Duodenal mucosa (tissue), 2 donors: ENCODE measurements around the gene LRRC58.
"Not testable (repeated sequence)": the region's sequence is repeated elsewhere in the genome, so short reads cannot be mapped to it uniquely, and the experiment has no call there.

Experiments used
- H3K27ac ChIP-seq: one replicate; pipeline ENCODE4 v1.7.0; 2013; ENCODE audit warnings: low read depth, low read length
- H3K27me3 ChIP-seq, 2 donors: one replicate each; pipeline ENCODE4 v1.7.0; 2013; ENCODE audit warnings: low read length in 2 of 2, control low read depth in 1 of 2; ENCODE audit not compliant: insufficient read depth in 2 of 2, control insufficient read depth in 1 of 2
- H3K36me3 ChIP-seq, 2 donors: one replicate each; pipeline ENCODE4 v1.7.0; 2013; ENCODE audit warnings: low read length in 2 of 2, control low read depth in 1 of 2; ENCODE audit not compliant: insufficient read depth in 2 of 2, control insufficient read depth in 1 of 2
- H3K4me1 ChIP-seq, 2 donors: one replicate each; pipeline ENCODE4 v1.7.0; 2013; ENCODE audit warnings: low read length in 2 of 2, control low read depth in 1 of 2; ENCODE audit not compliant: insufficient read depth in 2 of 2, control insufficient read depth in 1 of 2
- H3K4me3 ChIP-seq, 2 donors: one replicate each; pipeline ENCODE4 v1.7.0; 2013; ENCODE audit warnings: low read length in 2 of 2, low read depth in 1 of 2
- H3K9ac ChIP-seq, 2 donors: one replicate each; pipeline ENCODE4 v1.7.0; 2013; ENCODE audit warnings: low read length in 2 of 2, low read depth in 1 of 2
- H3K9me3 ChIP-seq, 2 donors: one replicate each; pipeline ENCODE4 v1.7.0; 2013; ENCODE audit warnings: low read length in 2 of 2, control low read depth in 1 of 2; ENCODE audit not compliant: control insufficient read depth in 1 of 2

Gene LRRC58

GRCh38 chr3:120344349-120344748 lies 4.8 kb downstream of the LRRC58 start:
- no peak overlapping the region for H3K27ac ChIP-seq
- H3K4me1 ChIP-seq: peaks cover 8 to 25% of the 10 kb centered on the region in 2 donors
- H3K27me3 ChIP-seq: no peaks in the 10 kb centered on the region

GRCh38 chr3:120341658-120342346 lies 7.4 kb downstream of the LRRC58 start:
- Histone ChIP-seq H3K9ac (no peak overlapping the region), H3K27me3 (no peaks in the 10 kb centered on the region), H3K36me3 (peaks cover 3 to 6% of the 10 kb centered on the region in 2 donors), H3K27ac (no peak overlapping the region), H3K4me3 (no peak overlapping the region), H3K4me1 (peaks cover 0 to 15% of the 10 kb centered on the region in 2 donors), H3K9me3 (peaks cover 0 to 3% of the 10 kb centered on the region in 2 donors)

More at GRCh38 chr3:120344349-120344748, 4.8 kb downstream of the LRRC58 start:
- Histone ChIP-seq H3K9ac (no peak overlapping the region), H3K9me3 (peaks cover 0 to 3% of the 10 kb centered on the region in 2 donors), H3K36me3 (peaks cover 3 to 8% of the 10 kb centered on the region in 2 donors), H3K4me3 (no peak overlapping the region)

- Histone ChIP-seq H3K27ac (no peak overlapping the region), H3K27me3 (no peaks in the 10 kb centered on the region), H3K36me3 (peaks cover 7 to 8% of the 10 kb centered on the region in 2 donors), H3K9me3 (peaks cover 0 to 3% of the 10 kb centered on the region in 2 donors), H3K4me1 (peaks cover 0 to 8% of the 10 kb centered on the region in 2 donors), H3K4me3 (no peak overlapping the region), H3K9ac (no peak overlapping the region)
These were observed 9.8 kb downstream of the LRRC58 start for GRCh38 chr3:120339362-120339761.

- Histone ChIP-seq H3K4me1 (peaks cover 0 to 7% of the 10 kb centered on the region in 2 donors), H3K9ac (no peak overlapping the region), H3K4me3 (no peak overlapping the region), H3K27ac (no peak overlapping the region), H3K9me3 (peaks cover 0 to 3% of the 10 kb centered on the region in 2 donors), H3K36me3 (peaks cover 7 to 11% of the 10 kb centered on the region in 2 donors), H3K27me3 (no peaks in the 10 kb centered on the region)
These were observed 10.6 kb downstream of the LRRC58 start for GRCh38 chr3:120338517-120338916.

GRCh38 chr3:120332646-120333045 lies 16.5 kb downstream of the LRRC58 start:
- no peak overlapping the region for H3K4me3 ChIP-seq
- no peaks in the 10 kb centered on the region for H3K9me3 ChIP-seq
- no peak overlapping the region for H3K27ac ChIP-seq
- peaks cover 23 to 35% of the 10 kb centered on the region in 2 donors for H3K36me3 ChIP-seq
- peaks cover 0 to 7% of the 10 kb centered on the region in 2 donors for H3K4me1 ChIP-seq
- no peaks in the 10 kb centered on the region for H3K27me3 ChIP-seq
- no peak overlapping the region for H3K9ac ChIP-seq

GRCh38 chr3:120331076-120331475 lies 18.1 kb downstream of the LRRC58 start:
- Histone ChIP-seq H3K27ac (no peak overlapping the region), H3K9ac (no peak overlapping the region), H3K36me3 (peaks cover 23 to 35% of the 10 kb centered on the region in 2 donors), H3K27me3 (no peaks in the 10 kb centered on the region), H3K4me1 (peaks cover 0 to 7% of the 10 kb centered on the region in 2 donors), H3K9me3 (no peaks in the 10 kb centered on the region), H3K4me3 (no peak overlapping the region)

- Histone ChIP-seq H3K4me3 (no peak overlapping the region), H3K36me3 (peaks cover 16 to 28% of the 10 kb centered on the region in 2 donors), H3K9me3 (no peaks in the 10 kb centered on the region), H3K27ac (no peak overlapping the region), H3K4me1 (no peaks in the 10 kb centered on the region), H3K27me3 (no peaks in the 10 kb centered on the region), H3K9ac (no peak overlapping the region)
These were observed 22.4 kb downstream of the LRRC58 start for GRCh38 chr3:120326784-120327183.

- peaks cover 0 to 3% of the 10 kb centered on the region in 2 donors for H3K9me3 ChIP-seq
- H3K9ac ChIP-seq: no peak overlapping the region
- H3K27ac ChIP-seq: no peak overlapping the region
- no peaks in the 10 kb centered on the region for H3K27me3 ChIP-seq
- H3K4me1 ChIP-seq: no peaks in the 10 kb centered on the region
- H3K4me3 ChIP-seq: no peak overlapping the region
- H3K36me3 ChIP-seq: peaks cover 2 to 13% of the 10 kb centered on the region in 2 donors
These were observed 25.0 kb downstream of the LRRC58 start for GRCh38 chr3:120324190-120324589.

- H3K9ac ChIP-seq, H3K4me1 ChIP-seq: not testable (repeated sequence)
- peaks cover 2 to 13% of the 10 kb centered on the region in 2 donors for H3K36me3 ChIP-seq
These were observed 25.4 kb downstream of the LRRC58 start for GRCh38 chr3:120323761-120324160.

GRCh38 chr3:120311863-120312794 lies 37.0 kb downstream of the LRRC58 start:
- Histone ChIP-seq H3K9me3 (peaks cover 0 to 3% of the 10 kb centered on the region in 2 donors), H3K4me1 (no peaks in the 10 kb centered on the region), H3K36me3 (no peaks in the 10 kb centered on the region), H3K27ac (no peak overlapping the region), H3K27me3 (no peaks in the 10 kb centered on the region), H3K4me3 (no peak overlapping the region), H3K9ac (no peak overlapping the region)

More at GRCh38 chr3:120323761-120324160, 25.4 kb downstream of the LRRC58 start:
- not testable (repeated sequence) for H3K9me3 ChIP-seq, H3K27me3 ChIP-seq, H3K27ac ChIP-seq, H3K4me3 ChIP-seq
